ENCODE measurements around the gene MYRF.

Gene MYRF

GRCh38 chr11:61817471-61818202 lies 65.2 kb downstream of the MYRF start:
- no peak for DNase-seq (ENCODE audit: low spot score)

GRCh38 chr11:61820174-61820573 lies 67.7 kb downstream of the MYRF start:
- no peak for DNase-seq (ENCODE audit: low spot score)

DNA sequence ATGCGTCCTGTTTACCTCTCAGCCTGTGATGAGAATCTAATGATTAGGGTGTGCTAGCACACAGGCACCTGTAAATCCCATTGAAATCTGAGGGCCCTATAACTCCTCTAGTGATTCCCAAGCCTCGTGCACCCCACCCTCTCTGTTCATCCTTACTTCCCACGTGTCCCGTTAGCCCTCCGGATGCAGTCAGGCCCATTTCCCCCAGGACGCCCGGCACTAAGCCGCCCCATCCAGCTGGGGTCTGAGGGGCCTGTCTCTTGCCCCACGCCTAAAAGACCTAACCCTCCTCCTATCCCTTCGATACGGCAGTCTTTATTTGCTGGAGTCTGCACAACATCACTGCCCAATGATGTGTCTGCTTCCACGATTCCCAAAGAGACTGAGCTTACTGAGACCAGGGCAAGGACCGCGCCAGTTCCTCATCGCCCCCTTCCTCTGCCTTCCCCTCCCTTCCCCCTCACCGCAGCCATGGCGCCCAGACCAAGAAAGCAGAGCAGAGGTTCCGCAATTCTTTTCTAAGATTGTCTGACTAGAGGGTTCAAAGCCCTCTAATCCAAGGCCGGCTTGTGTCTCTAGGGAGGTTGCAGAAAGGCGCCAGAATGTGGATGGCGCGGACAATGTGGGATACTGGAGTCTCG lies 74.6 kb downstream of the MYRF start:
- DNase-seq (ENCODE audit: low spot score), result no peak

- DNase-seq (ENCODE audit: low spot score), result peak; percentile 65
Observed at GRCh38 chr11:61827571-61828378, 75.3 kb downstream of the MYRF start, which contains the start of gene FADS2. Gene FADS2, plus strand, starts transcription at chr11:61828300. Its CDS starts 91 bp downstream, at chr11:61828391.

DNA sequence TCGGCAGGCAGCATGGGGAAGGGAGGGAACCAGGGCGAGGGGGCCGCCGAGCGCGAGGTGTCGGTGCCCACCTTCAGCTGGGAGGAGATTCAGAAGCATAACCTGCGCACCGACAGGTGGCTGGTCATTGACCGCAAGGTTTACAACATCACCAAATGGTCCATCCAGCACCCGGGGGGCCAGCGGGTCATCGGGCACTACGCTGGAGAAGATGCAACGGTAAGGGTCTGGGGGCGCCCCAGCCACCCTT lies 75.9 kb downstream of the MYRF start:
- DNase-seq (ENCODE audit: low spot score), result no peak

- DNase-seq (ENCODE audit: low spot score), result peak; percentile 44
Observed at GRCh38 chr11:61828629-61829407, 76.4 kb downstream of the MYRF start.

DNA sequence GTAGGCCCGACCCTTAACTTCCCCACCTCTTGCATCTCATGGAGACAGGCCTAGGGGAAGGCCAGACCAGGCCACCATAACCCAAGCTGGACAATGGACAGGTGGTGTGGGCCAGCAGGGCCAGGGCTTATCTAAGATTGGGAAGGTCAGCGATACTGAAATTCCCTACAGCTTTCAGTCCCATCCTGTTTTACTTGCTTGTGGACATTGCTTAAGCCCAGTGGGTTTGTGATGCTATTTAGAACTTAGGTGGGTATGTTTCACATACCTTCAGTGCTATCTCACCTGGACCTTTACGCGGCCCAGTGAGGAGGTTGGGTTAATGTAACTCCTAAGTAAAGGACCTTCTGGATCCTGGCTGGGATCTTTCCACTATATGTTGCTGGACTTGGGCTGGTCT lies 77.4 kb downstream of the MYRF start:
- no peak for DNase-seq (ENCODE audit: low spot score)

DNA sequence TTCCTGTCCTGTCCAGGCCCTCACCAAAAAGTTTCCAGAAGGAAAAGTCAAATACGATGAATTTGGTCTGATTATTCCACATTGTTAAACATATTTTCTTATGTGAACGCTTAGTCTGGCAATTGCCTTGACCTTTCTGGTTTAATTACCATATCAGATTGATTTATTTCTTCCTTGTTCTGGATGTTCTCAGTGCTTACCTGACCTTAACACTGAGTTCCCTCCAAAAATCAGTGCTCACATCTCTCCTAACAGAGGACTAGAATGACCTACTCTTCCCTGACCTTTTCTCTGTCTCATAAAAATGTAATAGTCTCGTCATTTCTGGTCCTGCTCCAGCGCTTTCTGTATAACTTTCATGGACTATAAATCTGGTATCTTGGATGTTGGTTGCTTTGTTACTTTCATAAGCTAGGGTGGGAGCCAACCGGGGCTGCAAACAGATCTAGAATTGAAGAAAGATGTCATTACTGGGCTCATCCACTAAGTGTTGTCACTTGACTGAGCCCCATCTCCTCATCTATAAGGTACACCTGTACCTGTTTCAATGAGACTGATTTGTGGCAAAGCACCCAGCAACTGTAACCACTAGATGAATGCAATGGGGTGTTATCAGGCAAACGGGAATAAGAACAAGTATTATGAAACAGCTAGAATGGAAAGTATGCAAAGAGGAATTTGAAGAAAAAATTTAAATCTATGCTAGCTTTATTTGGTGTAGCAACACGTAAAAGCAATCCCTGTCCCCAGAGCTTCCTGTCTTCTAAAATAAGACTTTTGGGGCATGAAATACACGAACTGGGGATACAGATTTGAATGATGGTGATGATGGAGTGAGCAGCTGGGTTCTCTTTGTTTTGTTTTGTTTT lies 78.0 kb downstream of the MYRF start:
- no peak for DNase-seq (ENCODE audit: low spot score)

GRCh38 chr11:61832207-61832606 lies 79.8 kb downstream of the MYRF start:
- DNase-seq (ENCODE audit: low spot score), result no peak

GRCh38 chr11:61832754-61833153 lies 80.3 kb downstream of the MYRF start:
- DNase-seq (ENCODE audit: low spot score), result no peak

DNA sequence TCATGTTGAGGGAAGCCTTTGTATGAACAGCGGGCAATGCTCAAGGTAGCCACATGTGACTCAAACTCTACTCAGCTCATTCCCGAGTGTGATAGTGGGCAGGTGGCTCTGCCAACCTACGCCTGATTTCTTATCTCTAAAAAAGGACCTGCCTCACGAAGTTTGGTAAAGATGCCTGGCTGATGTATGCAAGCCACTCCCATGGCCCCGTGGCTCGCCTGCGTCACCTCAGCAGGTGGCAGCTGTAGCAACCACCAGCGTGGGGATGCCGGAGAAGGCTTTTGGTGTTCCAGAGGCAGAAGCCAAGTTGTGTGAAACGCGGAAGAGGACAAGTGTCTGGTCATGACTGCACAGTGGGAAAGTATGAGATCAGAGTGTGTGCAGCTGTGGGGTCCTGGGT lies 81.0 kb downstream of the MYRF start:
- DNase-seq (ENCODE audit: low spot score), result no peak

DNA sequence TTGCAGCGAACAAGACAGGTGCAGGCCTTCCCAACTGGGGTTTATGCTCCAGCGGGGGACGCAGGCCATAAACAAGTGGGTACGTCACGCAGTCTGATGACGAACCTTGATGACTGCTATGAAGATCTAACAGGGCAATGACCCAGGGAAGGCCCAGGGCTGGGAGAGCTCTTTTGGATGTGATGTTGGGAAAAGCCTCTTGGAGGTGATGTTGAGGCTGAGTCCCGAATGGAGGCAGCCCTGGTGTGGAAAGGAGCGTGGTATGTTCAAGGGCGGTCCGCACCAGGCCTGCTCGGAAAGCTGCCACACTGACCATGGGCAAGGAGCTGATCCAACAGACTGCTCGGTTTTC lies 81.5 kb downstream of the MYRF start:
- DNase-seq (ENCODE audit: low spot score), result no peak

- peak; percentile 59 for DNase-seq (ENCODE audit: low spot score)
Observed at GRCh38 chr11:61834278-61835048, 82.0 kb downstream of the MYRF start.

- DNase-seq (ENCODE audit: low spot score), result no peak
Observed at GRCh38 chr11:61836193-61836592, 83.8 kb downstream of the MYRF start.

GRCh38 chr11:61837411-61838005 lies 85.1 kb downstream of the MYRF start:
- DNase-seq (ENCODE audit: low spot score), result no peak
